OCI-LY3 (cell line): ENCODE measurements around the gene CCSER1.

Experiments
- EZH2phosphoT487 ChIP-seq: fragments of 200-600 bp; shearing (Covaris generic); IDR thresholded peaks from 2 replicates; pipeline ENCODE4 v1.6.1; 2018; ENCODE audit warnings: antibody characterized with exemption, mixed run types, low read depth
- TF ChIP-seq, protein P1 (sequence below): fragments of 200-600, 300-600 bp; sonication (generic); IDR thresholded peaks from 2 replicates; pipeline ENCODE4 v1.5.1; 2014; ENCODE audit warnings: antibody characterized with exemption, low read length, low read depth

DNA sequence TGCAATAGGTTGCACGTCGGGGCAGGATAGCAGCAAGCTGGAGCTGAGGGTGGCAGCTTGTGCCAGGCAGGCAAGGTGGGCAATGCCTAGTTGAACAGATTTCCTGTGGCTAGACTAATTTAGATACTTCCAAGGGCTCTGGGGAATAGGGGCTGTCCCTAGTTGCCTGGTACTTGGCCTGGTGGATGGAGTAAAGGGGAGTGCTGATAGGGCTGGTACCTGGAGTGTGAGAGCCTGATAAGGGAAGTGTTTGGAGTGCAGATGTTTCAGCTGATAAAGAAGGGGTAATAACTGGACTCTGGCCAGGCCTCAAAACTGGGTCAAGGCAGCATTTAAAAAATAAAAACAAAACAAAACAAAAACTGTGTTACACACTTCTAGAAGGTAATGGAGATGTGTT is 665.5 kb downstream of the CCSER1 start:
- TF ChIP-seq, protein P1, sequence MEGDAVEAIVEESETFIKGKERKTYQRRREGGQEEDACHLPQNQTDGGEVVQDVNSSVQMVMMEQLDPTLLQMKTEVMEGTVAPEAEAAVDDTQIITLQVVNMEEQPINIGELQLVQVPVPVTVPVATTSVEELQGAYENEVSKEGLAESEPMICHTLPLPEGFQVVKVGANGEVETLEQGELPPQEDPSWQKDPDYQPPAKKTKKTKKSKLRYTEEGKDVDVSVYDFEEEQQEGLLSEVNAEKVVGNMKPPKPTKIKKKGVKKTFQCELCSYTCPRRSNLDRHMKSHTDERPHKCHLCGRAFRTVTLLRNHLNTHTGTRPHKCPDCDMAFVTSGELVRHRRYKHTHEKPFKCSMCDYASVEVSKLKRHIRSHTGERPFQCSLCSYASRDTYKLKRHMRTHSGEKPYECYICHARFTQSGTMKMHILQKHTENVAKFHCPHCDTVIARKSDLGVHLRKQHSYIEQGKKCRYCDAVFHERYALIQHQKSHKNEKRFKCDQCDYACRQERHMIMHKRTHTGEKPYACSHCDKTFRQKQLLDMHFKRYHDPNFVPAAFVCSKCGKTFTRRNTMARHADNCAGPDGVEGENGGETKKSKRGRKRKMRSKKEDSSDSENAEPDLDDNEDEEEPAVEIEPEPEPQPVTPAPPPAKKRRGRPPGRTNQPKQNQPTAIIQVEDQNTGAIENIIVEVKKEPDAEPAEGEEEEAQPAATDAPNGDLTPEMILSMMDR: no peak
- TF ChIP-seq EZH2phosphoT487: no peak
